ENCODE data around the gene ASTN2. TPM values are rescaled to one million over a fixed set of nuclear protein-coding genes. Genes with fewer than 3 reads are reported as not detected.

The ASTN2 gene
- total RNA-seq, 1 donor from 2014 or later, result 2.8 TPM

- H3K4me1 Mint-ChIP-seq, result no peaks in the 10 kb centered on the region
- no peak overlapping the region for H3K4me3 Mint-ChIP-seq
- DNase-seq, result no peak
- H3K27me3 Mint-ChIP-seq, result no peaks in the 10 kb centered on the region
- no peak overlapping the region for H3K27ac Mint-ChIP-seq
- no peaks in the 10 kb centered on the region for H3K36me3 Mint-ChIP-seq (ENCODE audit: low read depth)
- intact Hi-C loops (cut with micrococcal nuclease), result no loop called here
- H3K9me3 Mint-ChIP-seq, result no peaks in the 10 kb centered on the region
Observed at GRCh38 chr9:116953271-116953670, 461.6 kb downstream of the ASTN2 start.

- Mint-ChIP-seq H3K4me3 (no peak overlapping the region), H3K4me1 (no peaks in the 10 kb centered on the region), H3K36me3 (ENCODE audit: low read depth) (no peaks in the 10 kb centered on the region), H3K27me3 (no peaks in the 10 kb centered on the region), H3K9me3 (no peaks in the 10 kb centered on the region), H3K27ac (no peak overlapping the region)
- intact Hi-C loops (cut with micrococcal nuclease), result no loop called here
- no peak for DNase-seq
Observed at GRCh38 chr9:116952436-116952810, 462.4 kb downstream of the ASTN2 start.

- intact Hi-C loops (cut with micrococcal nuclease), result no loop called here
- Mint-ChIP-seq H3K27me3 (no peaks in the 10 kb centered on the region), H3K4me1 (no peaks in the 10 kb centered on the region), H3K4me3 (no peak overlapping the region), H3K36me3 (ENCODE audit: low read depth) (no peaks in the 10 kb centered on the region), H3K27ac (no peak overlapping the region), H3K9me3 (no peaks in the 10 kb centered on the region)
- DNase-seq, result no peak
Observed at GRCh38 chr9:116951588-116952435, 463.0 kb downstream of the ASTN2 start.

GRCh38 chr9:116945817-116946216 is 469.0 kb downstream of the ASTN2 start:
- no peaks in the 10 kb centered on the region for H3K4me1 Mint-ChIP-seq
- H3K27me3 Mint-ChIP-seq, result no peaks in the 10 kb centered on the region
- no peaks in the 10 kb centered on the region for H3K9me3 Mint-ChIP-seq
- intact Hi-C loops (cut with micrococcal nuclease), result no loop called here
- no peak for DNase-seq
- H3K27ac Mint-ChIP-seq, result no peak overlapping the region
- no peaks in the 10 kb centered on the region for H3K36me3 Mint-ChIP-seq (ENCODE audit: low read depth)
- H3K4me3 Mint-ChIP-seq, result no peak overlapping the region

- Mint-ChIP-seq H3K27ac (no peak overlapping the region), H3K9me3 (no peaks in the 10 kb centered on the region), H3K36me3 (ENCODE audit: low read depth) (no peaks in the 10 kb centered on the region), H3K27me3 (no peaks in the 10 kb centered on the region), H3K4me1 (no peaks in the 10 kb centered on the region), H3K4me3 (no peak overlapping the region)
- intact Hi-C loops (cut with micrococcal nuclease), result no loop called here
- DNase-seq, result no peak
Observed at GRCh38 chr9:116944714-116945534, 469.9 kb downstream of the ASTN2 start.

- H3K27me3 Mint-ChIP-seq, result no peaks in the 10 kb centered on the region
- H3K9me3 Mint-ChIP-seq, result no peaks in the 10 kb centered on the region
- H3K4me3 Mint-ChIP-seq, result no peak overlapping the region
- H3K27ac Mint-ChIP-seq, result no peak overlapping the region
- intact Hi-C loops (cut with micrococcal nuclease), result no loop called here
- no peaks in the 10 kb centered on the region for H3K36me3 Mint-ChIP-seq (ENCODE audit: low read depth)
- H3K4me1 Mint-ChIP-seq, result no peaks in the 10 kb centered on the region
- DNase-seq, result no peak
Observed at GRCh38 chr9:116943970-116944369, 470.9 kb downstream of the ASTN2 start.

GRCh38 chr9:116942593-116943061 is 472.2 kb downstream of the ASTN2 start:
- H3K27ac Mint-ChIP-seq, result no peak overlapping the region

GRCh38 chr9:116941266-116941665 is 473.6 kb downstream of the ASTN2 start:
- H3K4me3 Mint-ChIP-seq, result no peak overlapping the region
- no peaks in the 10 kb centered on the region for H3K27me3 Mint-ChIP-seq
- no peaks in the 10 kb centered on the region for H3K4me1 Mint-ChIP-seq
- H3K9me3 Mint-ChIP-seq, result no peaks in the 10 kb centered on the region
- H3K27ac Mint-ChIP-seq, result no peak overlapping the region
- H3K36me3 Mint-ChIP-seq (ENCODE audit: low read depth), result no peaks in the 10 kb centered on the region
- intact Hi-C loops (cut with micrococcal nuclease), result no loop called here
- DNase-seq, result no peak

More at GRCh38 chr9:116942593-116943061, 472.2 kb downstream of the ASTN2 start:
- Mint-ChIP-seq H3K4me3 (no peak overlapping the region), H3K36me3 (ENCODE audit: low read depth) (no peaks in the 10 kb centered on the region), H3K9me3 (no peaks in the 10 kb centered on the region), H3K4me1 (no peaks in the 10 kb centered on the region), H3K27me3 (no peaks in the 10 kb centered on the region)
- intact Hi-C loops (cut with micrococcal nuclease), result no loop called here
- DNase-seq, result no peak

GRCh38 chr9:116940614-116941215 is 474.1 kb downstream of the ASTN2 start:
- no peak overlapping the region for H3K4me3 Mint-ChIP-seq
- intact Hi-C loops (cut with micrococcal nuclease), result no loop called here
- no peaks in the 10 kb centered on the region for H3K27me3 Mint-ChIP-seq
- H3K27ac Mint-ChIP-seq, result no peak overlapping the region
- no peaks in the 10 kb centered on the region for H3K9me3 Mint-ChIP-seq
- no peak for DNase-seq
- no peaks in the 10 kb centered on the region for H3K36me3 Mint-ChIP-seq (ENCODE audit: low read depth)
- no peaks in the 10 kb centered on the region for H3K4me1 Mint-ChIP-seq

- H3K27me3 Mint-ChIP-seq, result no peaks in the 10 kb centered on the region
- no peak for DNase-seq
- H3K4me1 Mint-ChIP-seq, result no peaks in the 10 kb centered on the region
- no peaks in the 10 kb centered on the region for H3K9me3 Mint-ChIP-seq
- intact Hi-C loops (cut with micrococcal nuclease), result no loop called here
- no peaks in the 10 kb centered on the region for H3K36me3 Mint-ChIP-seq (ENCODE audit: low read depth)
- H3K27ac Mint-ChIP-seq, result no peak overlapping the region
- H3K4me3 Mint-ChIP-seq, result no peak overlapping the region
Observed at GRCh38 chr9:116939614-116940013, 475.2 kb downstream of the ASTN2 start.

GRCh38 chr9:116939161-116939560 is 475.7 kb downstream of the ASTN2 start:
- Mint-ChIP-seq H3K27me3 (no peaks in the 10 kb centered on the region), H3K9me3 (no peaks in the 10 kb centered on the region)

GRCh38 chr9:116937361-116937760 is 477.5 kb downstream of the ASTN2 start:
- intact Hi-C loops (cut with micrococcal nuclease), result no loop called here
- no peaks in the 10 kb centered on the region for H3K4me1 Mint-ChIP-seq
- DNase-seq, result no peak

More at GRCh38 chr9:116939161-116939560, 475.7 kb downstream of the ASTN2 start:
- Mint-ChIP-seq H3K4me1 (no peaks in the 10 kb centered on the region), H3K27ac (no peak overlapping the region), H3K36me3 (ENCODE audit: low read depth) (no peaks in the 10 kb centered on the region), H3K4me3 (no peak overlapping the region)
- no peak for DNase-seq
- intact Hi-C loops (cut with micrococcal nuclease), result no loop called here

GRCh38 chr9:116935149-116935897 is 479.5 kb downstream of the ASTN2 start:
- no peak overlapping the region for H3K4me3 Mint-ChIP-seq
- no peak overlapping the region for H3K27ac Mint-ChIP-seq
- no peaks in the 10 kb centered on the region for H3K27me3 Mint-ChIP-seq
- H3K4me1 Mint-ChIP-seq, result no peaks in the 10 kb centered on the region
- no peak for DNase-seq
- no peaks in the 10 kb centered on the region for H3K9me3 Mint-ChIP-seq
- intact Hi-C loops (cut with micrococcal nuclease), result no loop called here
- no peaks in the 10 kb centered on the region for H3K36me3 Mint-ChIP-seq (ENCODE audit: low read depth)

More at GRCh38 chr9:116937361-116937760, 477.5 kb downstream of the ASTN2 start:
- H3K36me3 Mint-ChIP-seq (ENCODE audit: low read depth), result no peaks in the 10 kb centered on the region
- no peaks in the 10 kb centered on the region for H3K9me3 Mint-ChIP-seq
- H3K27ac Mint-ChIP-seq, result no peak overlapping the region
- no peak overlapping the region for H3K4me3 Mint-ChIP-seq
- no peaks in the 10 kb centered on the region for H3K27me3 Mint-ChIP-seq
